Suppressor macrophage treated with lipopolysaccharide for 1 hour (primary cell): ENCODE data around the gene C12orf60.
A peak's percentile ranks its signal among the peaks of the same experiment; 100 is the strongest.
"Not testable (repeated sequence)": the region's sequence is repeated elsewhere in the genome, so short reads cannot be mapped to it uniquely, and the experiment has no call there.

Experiments
- DNase-seq, 3 donors: peaks; one replicate each; pipeline ENCODE4 v3.0.0-alpha.2; 2020 to 2022

The C12orf60 gene

DNA sequence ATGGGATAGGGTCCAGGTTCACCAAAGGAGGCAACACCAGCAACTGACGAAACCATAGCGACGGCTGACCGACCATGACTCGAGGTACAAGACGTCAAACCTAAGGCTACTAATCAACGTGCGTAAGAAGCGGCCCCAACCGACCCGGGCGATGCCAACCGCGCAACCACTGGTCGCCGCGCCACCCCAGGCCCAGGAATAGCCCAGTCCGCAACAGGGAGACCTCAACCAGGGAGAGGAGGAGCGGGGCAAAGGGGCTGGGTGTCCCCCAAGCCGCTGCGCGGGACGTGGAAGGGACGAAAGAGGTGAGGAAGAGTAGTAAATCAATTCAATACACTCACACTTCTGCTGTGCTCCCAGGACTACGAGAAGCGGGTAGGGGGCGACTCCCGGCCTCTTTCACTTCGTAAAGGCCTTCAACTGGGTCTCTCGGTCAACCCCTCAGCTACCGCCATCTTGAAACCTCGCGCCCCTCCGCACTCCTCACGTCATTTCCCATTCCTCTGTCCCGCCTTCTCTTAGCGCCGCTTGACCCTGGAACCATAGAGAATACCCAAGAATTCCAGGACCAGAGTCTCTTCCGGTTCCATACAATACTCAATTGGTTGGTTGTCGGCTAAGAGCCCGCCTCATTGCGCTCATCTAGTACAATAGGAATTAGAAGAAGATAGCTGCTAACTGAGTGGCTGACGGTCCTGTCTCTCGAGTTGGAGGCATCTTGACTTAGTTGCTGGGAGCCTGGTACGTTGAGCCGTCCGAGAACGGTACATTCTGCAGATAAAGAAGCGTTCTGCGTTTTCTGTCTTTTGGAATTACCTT, at the start of gene C12orf60, which contains the start of gene WBP11:
Gene C12orf60, plus strand, starts transcription at position 660 of the 819 bp plus-strand sequence. CDS start 19,266 bp downstream, outside the sequence.
Gene WBP11, minus strand, starts transcription at position 468 of the 819 bp plus-strand sequence. CDS start 2,095 bp downstream, outside the sequence.
- peak; percentile 95 to 99 (median 98) for DNase-seq

DNA sequence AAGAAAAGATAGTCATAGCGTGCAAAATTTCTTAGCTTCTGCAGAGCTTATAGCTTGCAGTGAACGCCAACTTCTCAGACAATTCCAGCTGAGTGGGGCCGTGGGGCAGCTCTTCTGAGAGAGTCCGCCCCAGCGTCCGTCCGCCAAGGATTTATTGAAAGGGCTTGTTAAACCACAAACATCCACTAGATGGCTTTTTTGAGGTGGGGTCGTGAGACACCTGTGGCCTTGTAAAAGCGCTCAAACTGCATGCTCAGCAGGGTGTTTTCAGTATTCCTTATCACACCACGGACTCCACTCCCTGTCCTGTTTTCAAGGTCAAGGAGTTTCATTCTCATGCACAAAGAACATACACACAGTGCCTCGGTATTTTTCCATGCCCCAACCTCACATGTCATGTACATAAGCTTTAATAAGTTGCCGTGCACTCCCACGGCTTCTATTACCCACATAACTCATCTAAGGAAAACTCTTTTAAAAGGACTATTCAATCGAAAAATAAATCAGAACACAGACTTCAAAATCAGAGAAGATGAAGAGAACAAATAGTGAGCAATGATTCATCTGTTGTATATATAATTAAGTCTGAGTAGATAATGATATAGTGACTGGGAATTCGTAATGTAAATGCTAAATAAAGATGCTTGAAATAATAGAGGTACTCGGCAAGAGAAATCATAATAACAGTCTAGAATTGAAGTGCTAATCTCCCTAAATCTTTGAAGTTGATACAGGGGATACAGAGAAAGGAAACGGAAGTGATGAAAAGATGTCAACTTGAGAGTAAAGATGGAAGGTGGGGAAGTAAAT, 46.9 kb upstream of the C12orf60 start:
- peak in 1 of 3 donors; percentile 11 for DNase-seq

DNA sequence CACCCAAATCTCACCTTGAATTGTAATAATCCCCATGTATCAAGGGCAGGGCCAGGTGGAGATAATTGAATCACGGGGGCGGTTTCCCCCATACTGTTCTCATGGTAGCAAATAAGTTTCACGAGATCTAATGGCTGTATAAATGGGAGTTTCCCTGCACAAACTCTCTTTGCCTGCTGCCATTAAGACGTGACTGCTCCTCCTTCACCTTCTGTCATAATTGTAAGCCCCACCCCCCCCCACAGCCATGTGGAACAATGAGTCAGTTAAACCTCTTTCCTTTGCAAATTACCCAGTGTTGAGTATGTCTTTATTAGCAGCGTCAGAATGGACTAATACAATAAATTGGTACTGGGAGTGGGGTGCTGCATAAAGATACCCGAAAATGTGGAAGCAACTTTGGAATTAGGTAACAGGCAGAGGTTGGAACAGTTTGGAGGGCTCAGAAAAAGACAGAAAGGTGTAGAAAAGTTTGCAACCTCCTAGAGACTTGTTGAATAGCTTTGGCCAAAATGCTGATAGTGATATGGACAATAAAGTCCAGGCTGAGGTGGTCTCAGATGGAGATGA, 43.7 kb upstream of the C12orf60 start:
- not testable (repeated sequence) for DNase-seq

GRCh38 chr12:14765398-14765797, 38.1 kb upstream of the C12orf60 start:
- no peak for DNase-seq

GRCh38 chr12:14766020-14766419, 37.5 kb upstream of the C12orf60 start:
- DNase-seq, result not testable (repeated sequence)

DNA sequence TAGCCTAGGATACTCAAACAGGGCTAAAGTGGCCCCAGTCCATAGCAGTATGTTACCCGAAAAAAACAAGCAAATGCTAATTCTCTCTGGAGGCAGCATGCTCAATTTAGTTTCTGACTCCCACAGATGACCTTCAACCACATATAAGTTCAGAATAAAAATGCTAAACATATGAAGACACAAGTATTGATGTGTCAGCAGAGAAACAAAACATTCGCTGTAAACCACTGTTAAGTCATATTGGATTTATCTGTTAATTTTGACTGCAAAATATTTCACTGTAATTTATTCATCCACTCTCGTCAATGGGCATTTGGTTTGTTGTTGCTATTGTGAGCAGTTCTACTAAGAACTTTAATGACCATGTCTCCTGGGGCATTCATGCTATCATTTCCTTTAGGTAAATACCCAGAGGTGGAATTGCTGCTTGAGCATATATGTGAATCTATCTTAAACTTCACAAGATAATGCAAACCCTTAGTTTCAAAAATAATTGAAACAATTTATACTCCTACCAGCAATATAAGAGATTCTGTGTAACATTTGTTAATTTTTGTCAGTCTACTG, 36.7 kb upstream of the C12orf60 start:
- no peak for DNase-seq

DNA sequence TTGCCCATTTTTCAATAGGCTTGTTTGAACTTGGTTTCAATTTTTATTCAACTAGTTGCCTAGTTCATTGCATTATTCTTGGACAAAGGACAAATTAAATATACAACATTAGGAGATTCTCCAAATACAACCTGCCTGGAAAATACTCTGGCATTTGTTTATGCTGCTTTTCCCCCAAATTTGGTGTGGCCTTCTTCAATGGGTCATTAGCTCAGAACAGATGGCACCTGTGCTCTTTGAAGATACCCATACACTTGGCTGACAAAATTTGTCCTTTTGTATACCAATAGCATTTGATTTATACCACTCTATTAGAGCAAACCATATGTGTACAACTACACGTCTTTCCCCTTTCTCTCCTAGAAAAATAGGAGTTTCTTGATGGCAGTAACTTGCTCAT, 35.9 kb upstream of the C12orf60 start:
- DNase-seq, result no peak

DNA sequence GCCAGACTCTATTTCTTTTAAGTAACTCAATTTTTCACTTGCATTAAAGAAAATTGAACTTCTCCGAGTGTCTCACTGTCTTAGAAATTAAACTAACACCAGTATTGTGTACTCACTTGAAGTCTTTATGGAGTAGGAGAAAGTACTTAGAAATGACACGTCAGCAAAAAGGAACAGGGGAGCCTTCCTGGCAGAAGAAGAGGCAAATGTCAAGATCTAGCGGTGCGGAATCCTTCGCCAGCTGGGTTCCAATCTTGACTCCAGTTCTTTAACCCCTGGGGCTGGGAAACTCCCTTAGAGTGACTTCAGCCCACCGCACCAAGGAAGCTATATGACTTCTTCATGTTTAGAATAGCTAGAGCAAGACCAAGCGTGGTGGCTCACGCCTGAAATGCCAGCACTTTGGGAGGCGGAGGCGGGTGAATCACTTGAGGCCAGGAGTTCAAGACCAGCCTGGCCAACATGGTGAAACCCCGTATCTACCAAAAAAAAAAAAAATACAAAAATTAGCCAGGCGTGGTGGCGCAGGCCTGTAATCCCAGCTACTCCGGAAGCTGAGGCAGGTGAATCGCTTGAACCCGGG, 34.6 kb upstream of the C12orf60 start:
- peak in 2 of 3 donors; percentile 13 to 26 for DNase-seq

DNA sequence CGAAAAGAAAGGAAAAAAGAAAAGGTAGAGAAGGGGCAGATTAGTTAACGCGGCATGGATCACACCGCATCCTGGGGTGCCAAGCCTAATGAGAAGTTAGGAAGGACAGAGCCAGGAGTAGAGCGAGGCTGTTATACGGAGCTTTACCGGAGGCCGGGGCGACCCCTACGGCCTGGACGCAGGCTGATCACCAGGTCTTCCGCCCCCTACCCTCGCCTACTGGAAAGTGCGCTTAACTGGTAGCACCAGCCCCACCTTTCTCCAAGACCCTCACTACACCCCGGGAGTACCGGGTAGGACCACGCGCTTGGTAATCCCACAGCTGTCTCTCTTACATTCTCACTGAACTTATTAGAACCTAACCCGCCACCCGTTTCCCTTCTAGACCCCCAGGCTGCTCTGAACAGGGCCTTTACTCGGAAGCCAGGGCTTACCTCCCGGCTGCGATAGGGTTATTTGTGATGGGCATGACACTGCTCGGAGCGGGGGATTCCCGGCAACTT, 34.0 kb upstream of the C12orf60 start:
- DNase-seq, result peak in 1 of 3 donors; percentile 15

DNA sequence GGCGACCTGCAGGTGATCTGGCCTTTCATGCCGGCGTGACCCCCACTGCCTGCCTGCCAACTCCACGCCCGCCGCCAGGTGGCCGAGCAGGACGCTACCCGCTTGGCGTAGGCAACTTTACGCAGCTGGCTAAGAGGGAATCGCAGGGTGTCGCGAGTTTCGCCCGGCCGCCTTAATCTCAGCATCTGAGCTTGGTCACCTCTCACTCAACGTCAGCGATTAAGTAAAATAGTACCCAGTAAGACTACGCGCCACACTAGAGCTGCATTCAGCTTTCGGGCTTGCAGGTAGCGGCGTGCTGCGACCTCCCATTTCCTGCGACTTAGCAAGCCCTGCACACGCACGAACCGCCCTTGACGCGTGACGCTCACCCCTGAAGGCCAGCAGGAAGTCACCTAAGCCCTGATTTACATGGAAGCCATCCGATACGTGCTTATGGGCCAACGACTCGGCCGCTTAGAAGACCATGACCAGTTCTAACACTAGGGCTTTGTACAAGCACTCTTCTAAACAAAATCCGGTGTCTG, 33.4 kb upstream of the C12orf60 start:
- peak; percentile 78 to 88 (median 80) for DNase-seq

- peak; percentile 91 to 94 (median 93) for DNase-seq
These were observed 32.7 kb upstream of the C12orf60 start for GRCh38 chr12:14770496-14771461.

GRCh38 chr12:14771651-14772137, 31.8 kb upstream of the C12orf60 start:
- no peak for DNase-seq

DNA sequence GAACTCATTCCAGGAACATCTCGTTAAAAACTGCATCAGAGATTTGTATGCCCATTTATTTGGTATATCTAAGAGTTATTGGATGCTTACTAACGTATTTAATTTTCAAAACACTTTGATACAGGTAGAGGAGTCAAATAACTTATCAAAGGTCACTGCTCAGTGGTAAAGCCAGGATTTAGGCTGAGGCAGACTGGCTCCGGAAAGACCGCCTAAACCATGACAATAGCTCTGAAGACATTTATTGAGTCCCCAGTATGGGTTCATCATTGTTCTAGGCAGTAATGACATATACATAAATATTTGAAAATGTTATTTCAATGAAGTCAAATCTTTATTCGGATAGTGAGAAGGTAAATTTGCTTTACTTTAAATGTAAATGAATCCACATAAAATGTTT, 30.5 kb upstream of the C12orf60 start:
- DNase-seq, result no peak

- no peak for DNase-seq
These were observed 29.8 kb upstream of the C12orf60 start for GRCh38 chr12:14773685-14774073.

- DNase-seq, result peak; percentile 94 to 95 (median 95)
These were observed 29.2 kb upstream of the C12orf60 start for GRCh38 chr12:14774074-14774905.

DNA sequence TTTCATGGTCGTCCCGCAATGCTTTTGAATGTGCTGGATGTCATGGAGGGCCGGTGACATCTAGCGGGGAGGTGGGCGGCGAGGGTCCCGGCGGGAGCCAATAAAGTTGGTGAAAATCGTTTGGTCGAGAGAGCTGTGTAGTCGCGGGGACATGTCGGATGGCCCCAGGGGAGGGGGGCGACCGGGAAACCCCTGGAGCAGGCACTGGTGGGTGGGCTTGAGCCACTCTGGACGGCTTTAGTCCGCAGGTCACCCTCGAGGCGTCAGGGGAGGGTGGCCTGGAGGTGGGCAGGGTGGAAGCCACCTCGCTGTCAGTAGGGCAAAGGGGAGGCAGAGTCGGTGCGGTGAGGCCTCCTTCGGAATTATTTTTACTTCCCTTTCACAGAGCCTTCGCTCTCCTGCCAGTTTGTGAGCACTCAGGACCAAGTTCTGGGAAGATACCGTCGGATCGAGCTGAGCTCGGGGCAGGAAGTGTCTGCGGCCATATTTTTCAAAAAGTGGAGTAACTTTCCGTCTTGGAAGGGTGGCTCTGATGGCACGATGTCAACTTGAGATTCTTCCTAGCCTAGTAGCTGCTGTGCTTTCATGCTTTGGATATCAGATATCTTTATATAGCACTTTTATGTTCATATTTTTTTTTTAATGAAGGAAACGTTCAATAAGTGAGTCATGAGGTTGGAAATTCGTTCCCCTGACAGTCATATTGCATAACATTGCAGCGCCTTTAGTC, 28.4 kb upstream of the C12orf60 start:
- peak; percentile 58 to 71 (median 67) for DNase-seq

DNA sequence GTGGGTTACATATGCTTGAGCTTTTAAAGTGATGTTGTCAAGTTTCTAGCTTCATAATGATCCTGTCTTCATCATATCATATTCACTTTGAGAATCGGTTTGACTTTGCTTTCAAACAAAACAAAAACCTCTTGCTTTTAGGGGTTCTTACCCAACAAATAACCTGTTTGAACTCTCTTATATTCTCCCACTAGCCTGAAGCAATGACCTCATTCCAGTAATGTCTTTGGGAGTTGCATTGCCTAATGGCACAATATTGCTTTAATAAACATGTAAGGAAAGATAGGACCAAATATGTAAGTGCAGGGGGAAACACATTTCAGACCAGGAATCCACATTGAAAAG, 27.9 kb upstream of the C12orf60 start:
- DNase-seq, result no peak

GRCh38 chr12:14776236-14776961, 27.1 kb upstream of the C12orf60 start:
- no peak for DNase-seq
